Transverse colon (tissue), 4 donors: ENCODE results near the gene PCBD1.

Source experiments
- EP300 ChIP-seq: sonication (generic); formaldehyde crosslinking; IDR thresholded peaks from one replicate; pipeline ENCODE4 v1.6.1; 2017; ENCODE audit warnings: antibody characterized with exemption, low read depth
- POLR2A ChIP-seq: fragments of 450-650 bp; IDR thresholded peaks from one replicate; pipeline ENCODE4 v1.6.1; 2016; ENCODE audit warnings: antibody characterized with exemption, mild to moderate bottlenecking, moderate library complexity
- POLR2AphosphoS5 ChIP-seq, 3 donors: sonication (generic); formaldehyde crosslinking; IDR thresholded peaks; one replicate each; pipeline ENCODE4 v1.6.1; 2016; ENCODE audit warnings: antibody characterized with exemption in 3 of 3
- TF ChIP-seq, protein P1 (sequence below), 5 experiments: fragments of 200-600 bp in 3 of 5; fragments of 450-650 bp in 2 of 5; sonication (generic) in 3 of 5; IDR thresholded peaks; 1 replicate in 2 of 5; 2 replicates in 3 of 5; pipeline ENCODE4 v1.5.1; 2016 to 2017; ENCODE audit warnings: antibody characterized with exemption in 5 of 5, inconsistent platforms in 3 of 5, mild to moderate bottlenecking in 2 of 5, moderate library complexity in 1 of 5

DNA sequence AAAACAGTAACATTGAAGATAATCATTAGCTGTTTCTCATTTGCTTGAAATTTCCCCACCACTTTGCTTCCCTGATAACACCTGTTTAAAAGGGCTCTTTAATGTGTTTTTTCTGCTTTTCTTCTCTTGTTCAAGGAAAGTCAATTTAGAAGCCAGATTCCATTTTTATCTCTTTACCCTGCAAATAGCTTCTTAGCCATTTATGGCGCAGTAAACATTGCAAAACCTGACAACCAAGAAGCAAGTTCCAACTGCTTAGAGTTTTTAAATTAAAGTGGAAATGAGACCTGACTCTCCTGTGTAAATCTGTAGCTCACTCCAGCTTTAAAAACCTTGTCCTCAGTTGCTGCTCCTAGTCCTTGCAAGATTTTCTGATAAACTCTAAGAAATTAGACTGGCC is 42.5 kb downstream of the PCBD1 start:
- TF ChIP-seq, protein P1, sequence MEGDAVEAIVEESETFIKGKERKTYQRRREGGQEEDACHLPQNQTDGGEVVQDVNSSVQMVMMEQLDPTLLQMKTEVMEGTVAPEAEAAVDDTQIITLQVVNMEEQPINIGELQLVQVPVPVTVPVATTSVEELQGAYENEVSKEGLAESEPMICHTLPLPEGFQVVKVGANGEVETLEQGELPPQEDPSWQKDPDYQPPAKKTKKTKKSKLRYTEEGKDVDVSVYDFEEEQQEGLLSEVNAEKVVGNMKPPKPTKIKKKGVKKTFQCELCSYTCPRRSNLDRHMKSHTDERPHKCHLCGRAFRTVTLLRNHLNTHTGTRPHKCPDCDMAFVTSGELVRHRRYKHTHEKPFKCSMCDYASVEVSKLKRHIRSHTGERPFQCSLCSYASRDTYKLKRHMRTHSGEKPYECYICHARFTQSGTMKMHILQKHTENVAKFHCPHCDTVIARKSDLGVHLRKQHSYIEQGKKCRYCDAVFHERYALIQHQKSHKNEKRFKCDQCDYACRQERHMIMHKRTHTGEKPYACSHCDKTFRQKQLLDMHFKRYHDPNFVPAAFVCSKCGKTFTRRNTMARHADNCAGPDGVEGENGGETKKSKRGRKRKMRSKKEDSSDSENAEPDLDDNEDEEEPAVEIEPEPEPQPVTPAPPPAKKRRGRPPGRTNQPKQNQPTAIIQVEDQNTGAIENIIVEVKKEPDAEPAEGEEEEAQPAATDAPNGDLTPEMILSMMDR (IDR thresholded peaks at IDR 0.05) = no peak
- no peak for TF ChIP-seq POLR2AphosphoS5 (IDR thresholded peaks at IDR 0.05)
- TF ChIP-seq POLR2A = no peak
- no peak for TF ChIP-seq EP300
